CD4-positive, alpha-beta T cell (primary cell): Measurements from ENCODE around the gene JAKMIP2. TPM values are rescaled to one million over a fixed set of nuclear protein-coding genes. Genes with fewer than 3 reads are reported as not detected.

Source experiments
- ATAC-seq: fragments of 200-7000 bp; cut with Tn5 transposase; one replicate; pipeline ENCODE4 v1.10.0; 2022; ENCODE audit warnings: mild to moderate bottlenecking; ENCODE audit not compliant: poor library complexity
- CTCF ChIA-PET: fragments of 350-600 bp; sonication (Branson Sonifier 250); formaldehyde crosslinking; loops from one replicate; lab custom pipeline; 2021; ENCODE audit warnings: antibody characterized with exemption, inconsistent platforms; lab: Charles Lee
- POLR2A ChIA-PET: fragments of 350-600 bp; sonication (Branson Sonifier 250); formaldehyde crosslinking; loops from one replicate; lab custom pipeline; 2021; ENCODE audit warnings: antibody characterized with exemption, inconsistent platforms; lab: Charles Lee
- DNase-seq, 14 experiments: peaks; one replicate each; pipeline ENCODE4 v3.0.0-alpha.2; 2013 to 2020; ENCODE audit warnings: mixed read lengths in 2 of 14
- H3K27ac ChIP-seq, 2 donors: one replicate each; pipeline versions ENCODE4 v1.5.1 to v1.7.0; 2013; ENCODE audit warnings: low read length in 2 of 2, low read depth in 1 of 2, mild to moderate bottlenecking in 1 of 2
- H3K27me3 ChIP-seq, 2 experiments: 1 replicate in 1 of 2; 2 replicates in 1 of 2; pipeline versions ENCODE4 v1.6.1 to v1.7.0; 2013; ENCODE audit warnings: low read length in 2 of 2, control low read depth in 1 of 2, mild to moderate bottlenecking in 1 of 2, moderate library complexity in 1 of 2; ENCODE audit not compliant: insufficient read depth in 2 of 2, control insufficient read depth in 1 of 2
- H3K36me3 ChIP-seq: one replicate; pipeline ENCODE4 v1.6.1; 2013; ENCODE audit warnings: low read length, control low read depth; ENCODE audit not compliant: insufficient read depth
- H3K4me1 ChIP-seq: one replicate; pipeline ENCODE4 v1.6.1; 2013; ENCODE audit warnings: low read length, control low read depth; ENCODE audit not compliant: insufficient read depth
- H3K4me3 ChIP-seq: one replicate; pipeline ENCODE4 v1.5.1; 2013; ENCODE audit warnings: mild to moderate bottlenecking, low read length, moderate library complexity
- H3K9me3 ChIP-seq, 2 experiments: 1 replicate in 1 of 2; 2 replicates in 1 of 2; pipeline versions ENCODE4 v1.6.1 to v1.7.0; 2013; ENCODE audit warnings: low read length in 2 of 2, mild to moderate bottlenecking in 2 of 2, control low read depth in 1 of 2, moderate library complexity in 1 of 2; ENCODE audit not compliant: control insufficient read depth in 1 of 2, insufficient read depth in 1 of 2
- H3K27ac Mint-ChIP-seq: one replicate; pipeline ENCODE4 v1.8.0; 2020; ENCODE audit warnings: mixed read lengths
- H3K27me3 Mint-ChIP-seq: one replicate; pipeline ENCODE4 v1.8.0; 2021; ENCODE audit warnings: mixed read lengths
- H3K36me3 Mint-ChIP-seq: one replicate; pipeline ENCODE4 v1.8.0; 2021; ENCODE audit warnings: low read depth, mixed read lengths
- H3K4me1 Mint-ChIP-seq: one replicate; pipeline ENCODE4 v1.8.0; 2021; ENCODE audit warnings: low read depth, mixed read lengths
- H3K4me3 Mint-ChIP-seq: one replicate; pipeline ENCODE4 v1.8.0; 2020; ENCODE audit warnings: mild to moderate bottlenecking, mixed read lengths
- H3K9me3 Mint-ChIP-seq: one replicate; pipeline ENCODE4 v1.8.0; 2020; ENCODE audit warnings: mixed read lengths
- intact Hi-C, 2 experiments: fragments of 100-400 bp; cut with DNase I in 1 of 2; cut with micrococcal nuclease in 1 of 2; formaldehyde crosslinking; loops; one replicate each; pipeline versions ENCODE4 v1.15.1 to v1.9.0; 2023 to 2025; cut with DNase I, micrococcal nuclease
- total RNA-seq, 174 experiments: library from RNA in 2 of 174; stranded (reverse) in 2 of 174; gene quantifications; one replicate each; pipeline ENCODE4 v1.2.3 and lab custom pipeline; 2021 to 2026
- TF ChIP-seq, protein P1 (sequence below): fragments of 200-600 bp; IDR thresholded peaks from one replicate; pipeline ENCODE4 v1.8.0; 2022; ENCODE audit warnings: antibody characterized with exemption, mild to moderate bottlenecking

JAKMIP2 gene
- total RNA-seq, 2 experiments from 2014 or later = 0.74 to 1.3 TPM

DNA sequence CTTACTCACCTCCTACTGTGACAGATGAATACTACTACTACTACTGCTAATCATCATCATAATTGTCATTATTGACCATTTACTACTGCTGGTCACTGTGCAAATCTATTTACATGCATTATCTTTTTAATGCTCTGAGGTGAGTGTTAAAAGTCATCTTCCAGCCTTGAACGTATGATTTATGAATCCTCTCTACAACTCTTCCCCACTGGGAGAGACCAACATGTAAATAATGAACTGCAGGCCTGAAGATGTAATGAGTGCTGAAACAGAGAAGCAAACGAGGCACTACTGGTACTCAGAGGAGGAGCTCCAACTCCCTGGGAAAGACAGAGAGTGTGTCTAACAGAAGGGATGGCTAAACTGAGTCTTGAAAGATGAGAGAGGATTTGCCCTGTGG, 95.4 kb downstream of the JAKMIP2 start:
- ChIA-PET POLR2A (no interaction called here), CTCF (no interaction called here)
- no peaks in the 10 kb centered on the region for H3K4me1 ChIP-seq
- no peak overlapping the region for H3K27ac ChIP-seq
- TF ChIP-seq, protein P1, sequence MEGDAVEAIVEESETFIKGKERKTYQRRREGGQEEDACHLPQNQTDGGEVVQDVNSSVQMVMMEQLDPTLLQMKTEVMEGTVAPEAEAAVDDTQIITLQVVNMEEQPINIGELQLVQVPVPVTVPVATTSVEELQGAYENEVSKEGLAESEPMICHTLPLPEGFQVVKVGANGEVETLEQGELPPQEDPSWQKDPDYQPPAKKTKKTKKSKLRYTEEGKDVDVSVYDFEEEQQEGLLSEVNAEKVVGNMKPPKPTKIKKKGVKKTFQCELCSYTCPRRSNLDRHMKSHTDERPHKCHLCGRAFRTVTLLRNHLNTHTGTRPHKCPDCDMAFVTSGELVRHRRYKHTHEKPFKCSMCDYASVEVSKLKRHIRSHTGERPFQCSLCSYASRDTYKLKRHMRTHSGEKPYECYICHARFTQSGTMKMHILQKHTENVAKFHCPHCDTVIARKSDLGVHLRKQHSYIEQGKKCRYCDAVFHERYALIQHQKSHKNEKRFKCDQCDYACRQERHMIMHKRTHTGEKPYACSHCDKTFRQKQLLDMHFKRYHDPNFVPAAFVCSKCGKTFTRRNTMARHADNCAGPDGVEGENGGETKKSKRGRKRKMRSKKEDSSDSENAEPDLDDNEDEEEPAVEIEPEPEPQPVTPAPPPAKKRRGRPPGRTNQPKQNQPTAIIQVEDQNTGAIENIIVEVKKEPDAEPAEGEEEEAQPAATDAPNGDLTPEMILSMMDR = no peak
- Mint-ChIP-seq H3K9me3 (no peaks in the 10 kb centered on the region), H3K4me1 (no peaks in the 10 kb centered on the region), H3K4me3 (no peak overlapping the region), H3K27ac (no peak overlapping the region), H3K36me3 (no peaks in the 10 kb centered on the region), H3K27me3 (no peaks in the 10 kb centered on the region)
- no peak for ATAC-seq
- H3K4me3 ChIP-seq = no peak overlapping the region
- H3K36me3 ChIP-seq = no peaks in the 10 kb centered on the region
- no peaks in the 10 kb centered on the region for H3K9me3 ChIP-seq
- DNase-seq = no peak
- H3K27me3 ChIP-seq = no peaks in the 10 kb centered on the region
- intact Hi-C loops = no loop called here

DNA sequence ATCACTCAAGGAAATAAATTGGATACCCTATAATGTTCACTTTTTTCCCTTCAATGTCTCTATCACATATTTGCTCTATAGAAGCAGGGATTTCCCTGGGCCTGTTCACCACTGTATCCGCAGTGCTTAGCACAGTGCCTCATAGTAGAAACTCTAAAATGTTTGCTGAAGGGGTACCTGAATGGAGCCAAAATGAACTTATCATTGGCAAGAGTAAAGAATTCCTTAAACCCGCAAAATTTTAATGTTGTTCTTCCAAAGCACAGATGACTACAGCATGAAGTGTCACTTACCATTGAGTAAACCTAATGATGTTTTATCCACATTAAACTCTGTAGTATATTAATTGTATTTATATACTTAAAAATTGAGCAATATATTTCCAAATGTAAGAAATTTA, 96.1 kb downstream of the JAKMIP2 start:
- H3K4me3 ChIP-seq = no peak overlapping the region
- ChIA-PET CTCF (no interaction called here), POLR2A (no interaction called here)
- Mint-ChIP-seq H3K36me3 (no peaks in the 10 kb centered on the region), H3K4me1 (no peaks in the 10 kb centered on the region), H3K27me3 (no peaks in the 10 kb centered on the region), H3K27ac (no peak overlapping the region), H3K4me3 (no peak overlapping the region), H3K9me3 (no peaks in the 10 kb centered on the region)
- H3K9me3 ChIP-seq = no peaks in the 10 kb centered on the region
- no peaks in the 10 kb centered on the region for H3K36me3 ChIP-seq
- TF ChIP-seq, protein P1 = no peak
- no peak for DNase-seq
- H3K4me1 ChIP-seq = no peaks in the 10 kb centered on the region
- ATAC-seq = no peak
- H3K27ac ChIP-seq = no peak overlapping the region
- intact Hi-C loops = no loop called here
- no peaks in the 10 kb centered on the region for H3K27me3 ChIP-seq

DNA sequence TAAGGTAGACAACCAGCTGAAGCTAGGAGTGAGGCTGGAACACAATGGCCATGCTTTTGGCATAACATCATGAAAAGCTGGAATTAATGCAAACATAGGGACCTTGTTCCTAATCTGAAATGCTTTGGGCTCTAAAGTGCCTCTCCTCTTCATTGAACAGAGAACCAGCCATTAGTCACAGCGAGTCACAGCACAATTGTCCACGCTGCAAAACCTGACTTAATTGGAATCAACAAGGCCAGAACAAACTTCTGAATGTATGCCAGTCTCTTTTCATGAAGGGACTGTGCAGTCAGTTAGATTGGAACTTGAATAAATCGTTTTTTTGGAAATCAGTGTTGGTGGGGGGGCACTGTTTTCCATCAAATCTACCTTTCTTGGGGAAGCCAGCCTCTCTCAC, 96.5 kb downstream of the JAKMIP2 start:
- no peaks in the 10 kb centered on the region for H3K4me1 Mint-ChIP-seq
- H3K4me3 Mint-ChIP-seq = no peak overlapping the region
- Histone ChIP-seq H3K9me3 (no peaks in the 10 kb centered on the region), H3K4me3 (no peak overlapping the region), H3K36me3 (no peaks in the 10 kb centered on the region), H3K27ac (no peak overlapping the region), H3K27me3 (no peaks in the 10 kb centered on the region), H3K4me1 (no peaks in the 10 kb centered on the region)
- TF ChIP-seq, protein P1 = no peak
- intact Hi-C loops = no loop called here
- ChIA-PET POLR2A (no interaction called here), CTCF (no interaction called here)
- H3K27me3 Mint-ChIP-seq = no peaks in the 10 kb centered on the region
- no peak for ATAC-seq
- no peaks in the 10 kb centered on the region for H3K36me3 Mint-ChIP-seq
- no peak overlapping the region for H3K27ac Mint-ChIP-seq
- H3K9me3 Mint-ChIP-seq = no peaks in the 10 kb centered on the region
- no peak for DNase-seq
